ENCODE results near the gene CCS. TPM values are rescaled to one million over a fixed set of nuclear protein-coding genes. Genes with fewer than 3 reads are reported as not detected.

The CCS gene
- total RNA-seq, 1 experiment from 2014 or later: 24.6 TPM

GRCh38 chr11:66628061-66628603 lies 35.1 kb downstream of the CCS start:
- H3K36me3 ChIP-seq (ENCODE audit: insufficient read depth, low read length): peaks cover 86% of the 10 kb centered on the region
- no peaks in the 10 kb centered on the region for H3K9me3 ChIP-seq (ENCODE audit: low read length)
- H4K20me1 ChIP-seq (ENCODE audit: insufficient read depth, low read depth, low read length): peaks cover 69% of the 10 kb centered on the region
- H3K27me3 ChIP-seq (ENCODE audit: low read length): no peaks in the 10 kb centered on the region
- no peak overlapping the region for H3K4me3 ChIP-seq (ENCODE audit: low read length)
- H3K9me2 ChIP-seq (replicated peaks; ENCODE audit: insufficient read depth, low read length): no peaks in the 10 kb centered on the region
- peaks cover 93% of the 10 kb centered on the region for H3K79me2 ChIP-seq (ENCODE audit: low read length)
- H2AFZ ChIP-seq (ENCODE audit: low read length): no peak overlapping the region
- H3K4me1 ChIP-seq (ENCODE audit: low read length): no peaks in the 10 kb centered on the region
- DNase-seq: no peak
- no peak overlapping the region for H3K4me2 ChIP-seq (ENCODE audit: low read depth, low read length, poor library complexity, severe bottlenecking)
- H3K27ac ChIP-seq (ENCODE audit: low read length): no peak overlapping the region
- no peak overlapping the region for H3K9ac ChIP-seq (ENCODE audit: low read length)

DNA sequence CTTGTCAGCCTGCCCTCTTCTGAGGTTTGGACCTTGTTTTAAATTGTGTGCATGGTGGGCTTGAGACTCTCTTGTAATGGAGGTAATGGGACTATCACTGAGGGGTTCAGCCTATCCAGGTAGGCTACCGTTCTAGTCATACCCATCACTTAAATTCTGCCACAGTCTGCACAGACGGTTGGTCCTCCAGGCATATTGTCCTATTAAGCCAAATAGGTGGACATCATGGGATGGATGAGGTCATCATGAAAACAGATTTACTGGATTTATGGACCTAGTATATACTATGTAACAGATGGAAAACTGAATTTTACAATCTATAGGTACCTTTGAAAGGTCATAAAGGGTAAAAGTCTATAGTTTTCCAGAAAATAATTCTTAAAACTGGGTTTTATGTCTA lies 36.4 kb downstream of the CCS start:
- Histone ChIP-seq H4K20me1 (ENCODE audit: insufficient read depth, low read depth, low read length) (peaks cover 56% of the 10 kb centered on the region), H3K9ac (ENCODE audit: low read length) (no peak overlapping the region), H3K27ac (ENCODE audit: low read length) (no peak overlapping the region)

DNA sequence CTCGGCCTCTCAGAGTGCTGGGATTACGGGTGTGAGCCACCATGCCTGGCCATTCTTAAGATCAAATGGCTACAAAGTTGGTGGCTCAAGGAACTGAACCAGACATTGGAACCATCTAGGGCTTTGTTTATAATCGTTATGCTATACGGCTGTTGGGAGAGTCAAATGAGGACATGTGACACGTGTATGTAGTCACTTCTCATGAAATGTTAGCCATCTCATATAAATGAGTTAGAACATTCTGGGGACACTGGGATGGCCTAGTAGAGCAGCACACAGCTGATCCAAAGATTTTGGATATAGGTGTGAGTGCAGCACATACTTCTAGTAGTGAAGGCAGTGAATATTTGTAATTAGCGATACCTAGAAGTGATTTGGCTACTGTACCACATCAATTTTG lies 38.9 kb downstream of the CCS start:
- DNase-seq: no peak
- peaks cover 33% of the 10 kb centered on the region for H4K20me1 ChIP-seq (ENCODE audit: insufficient read depth, low read depth, low read length)
- H3K4me3 ChIP-seq (ENCODE audit: low read length): no peak overlapping the region
- no peaks in the 10 kb centered on the region for H3K27me3 ChIP-seq (ENCODE audit: low read length)
- H3K36me3 ChIP-seq (ENCODE audit: insufficient read depth, low read length): peaks cover 63% of the 10 kb centered on the region
- H3K9me3 ChIP-seq (ENCODE audit: low read length): no peaks in the 10 kb centered on the region
- no peak overlapping the region for H3K27ac ChIP-seq (ENCODE audit: low read length)
- H2AFZ ChIP-seq (ENCODE audit: low read length): no peak overlapping the region
- H3K79me2 ChIP-seq (ENCODE audit: low read length): peaks cover 66% of the 10 kb centered on the region
- no peaks in the 10 kb centered on the region for H3K9me2 ChIP-seq (replicated peaks; ENCODE audit: insufficient read depth, low read length)
- no peaks in the 10 kb centered on the region for H3K4me1 ChIP-seq (ENCODE audit: low read length)
- no peak overlapping the region for H3K9ac ChIP-seq (ENCODE audit: low read length)
- H3K4me2 ChIP-seq (ENCODE audit: low read depth, low read length, poor library complexity, severe bottlenecking): no peak overlapping the region

More for the DNA sequence above, 36.4 kb downstream of the CCS start:
- Histone ChIP-seq H3K36me3 (ENCODE audit: insufficient read depth, low read length) (peaks cover 83% of the 10 kb centered on the region), H3K9me3 (ENCODE audit: low read length) (no peaks in the 10 kb centered on the region), H2AFZ (ENCODE audit: low read length) (no peak overlapping the region), H3K79me2 (ENCODE audit: low read length) (peaks cover 87% of the 10 kb centered on the region), H3K27me3 (ENCODE audit: low read length) (no peaks in the 10 kb centered on the region), H3K4me1 (ENCODE audit: low read length) (no peaks in the 10 kb centered on the region), H3K9me2 (replicated peaks; ENCODE audit: insufficient read depth, low read length) (no peaks in the 10 kb centered on the region), H3K4me3 (ENCODE audit: low read length) (no peak overlapping the region), H3K4me2 (ENCODE audit: low read depth, low read length, poor library complexity, severe bottlenecking) (no peak overlapping the region)
- DNase-seq: no peak

GRCh38 chr11:66632952-66633351 lies 40.0 kb downstream of the CCS start:
- H3K36me3 ChIP-seq (ENCODE audit: insufficient read depth, low read length): peaks cover 52% of the 10 kb centered on the region
- H3K9ac ChIP-seq (ENCODE audit: low read length): no peak overlapping the region
- H3K4me3 ChIP-seq (ENCODE audit: low read length): no peak overlapping the region
- H3K27ac ChIP-seq (ENCODE audit: low read length): no peak overlapping the region
- H3K9me2 ChIP-seq (replicated peaks; ENCODE audit: insufficient read depth, low read length): no peaks in the 10 kb centered on the region
- H3K27me3 ChIP-seq (ENCODE audit: low read length): no peaks in the 10 kb centered on the region
- no peaks in the 10 kb centered on the region for H3K9me3 ChIP-seq (ENCODE audit: low read length)
- H4K20me1 ChIP-seq (ENCODE audit: insufficient read depth, low read depth, low read length): peaks cover 22% of the 10 kb centered on the region
- no peak overlapping the region for H2AFZ ChIP-seq (ENCODE audit: low read length)
- no peak for DNase-seq
- peaks cover 8% of the 10 kb centered on the region for H3K4me1 ChIP-seq (ENCODE audit: low read length)
- peaks cover 57% of the 10 kb centered on the region for H3K79me2 ChIP-seq (ENCODE audit: low read length)
- no peak overlapping the region for H3K4me2 ChIP-seq (ENCODE audit: low read depth, low read length, poor library complexity, severe bottlenecking)

DNA sequence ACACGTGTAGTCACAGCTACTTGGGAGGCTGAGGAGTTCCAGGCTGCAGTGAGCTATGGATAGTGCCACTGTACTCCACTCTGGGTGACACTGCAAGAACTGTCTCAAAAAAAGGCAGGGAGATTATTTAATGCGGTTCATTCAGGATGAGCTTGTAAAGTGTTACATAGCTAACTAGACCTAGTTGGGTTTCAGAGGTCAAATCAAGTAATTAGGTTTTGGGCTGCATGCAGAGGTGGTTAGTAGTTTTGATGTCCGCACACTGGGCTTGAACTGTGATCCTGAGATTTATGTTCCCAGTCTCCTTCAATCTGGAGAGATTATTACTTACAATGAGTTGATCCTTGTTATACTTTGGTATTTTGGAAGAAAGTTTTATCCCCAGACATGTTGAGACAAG lies 43.4 kb downstream of the CCS start:
- Histone ChIP-seq H3K9me2 (replicated peaks; ENCODE audit: insufficient read depth, low read length) (no peaks in the 10 kb centered on the region), H3K4me1 (ENCODE audit: low read length) (peaks cover 33% of the 10 kb centered on the region), H2AFZ (ENCODE audit: low read length) (no peak overlapping the region), H3K9me3 (ENCODE audit: low read length) (no peaks in the 10 kb centered on the region), H3K27ac (ENCODE audit: low read length) (no peak overlapping the region), H3K9ac (ENCODE audit: low read length) (no peak overlapping the region), H3K27me3 (ENCODE audit: low read length) (no peaks in the 10 kb centered on the region), H3K79me2 (ENCODE audit: low read length) (peaks cover 55% of the 10 kb centered on the region), H4K20me1 (ENCODE audit: insufficient read depth, low read depth, low read length) (peaks cover 23% of the 10 kb centered on the region), H3K4me3 (ENCODE audit: low read length) (no peak overlapping the region), H3K4me2 (ENCODE audit: low read depth, low read length, poor library complexity, severe bottlenecking) (no peak overlapping the region), H3K36me3 (ENCODE audit: insufficient read depth, low read length) (peaks cover 53% of the 10 kb centered on the region)
- DNase-seq: no peak

DNA sequence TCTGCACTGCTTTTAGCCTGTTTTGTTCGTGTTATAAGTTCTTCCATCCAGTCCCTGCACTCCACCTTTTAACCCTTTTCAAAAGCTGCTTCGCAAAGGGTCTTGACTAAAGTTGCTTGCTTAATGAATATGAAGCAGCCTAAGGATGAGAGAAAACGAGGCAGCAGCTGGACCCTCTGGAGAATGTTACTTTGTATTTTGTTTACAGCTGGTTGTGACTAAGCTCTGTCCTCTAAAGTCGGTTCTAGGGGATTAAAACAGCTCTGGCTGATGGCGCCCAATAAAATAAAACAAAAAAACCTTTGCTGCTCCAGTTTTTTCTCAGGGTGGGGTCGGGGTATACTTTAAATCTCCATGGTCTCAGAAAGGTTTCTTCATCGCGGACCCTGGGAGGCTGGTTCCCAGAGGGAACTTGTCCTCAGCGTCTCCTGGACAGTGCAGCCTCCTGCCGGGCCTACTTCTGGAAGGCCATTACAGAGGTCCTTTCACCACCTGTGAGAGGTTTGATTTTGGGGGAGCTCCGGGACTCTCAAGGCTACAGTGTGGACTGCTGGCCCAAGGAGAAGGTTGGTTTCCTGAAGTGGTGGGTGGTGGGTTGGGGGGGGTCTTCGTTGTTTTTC lies 44.7 kb downstream of the CCS start:
- DNase-seq: no peak
- Histone ChIP-seq H3K79me2 (ENCODE audit: low read length) (peaks cover 58% of the 10 kb centered on the region), H4K20me1 (ENCODE audit: insufficient read depth, low read depth, low read length) (peaks cover 36% of the 10 kb centered on the region), H3K4me1 (ENCODE audit: low read length) (peaks cover 46% of the 10 kb centered on the region), H3K4me3 (ENCODE audit: low read length) (peak overlapping the region; percentile 54; the same call in 1 of the 2 replicates), H3K36me3 (ENCODE audit: insufficient read depth, low read length) (peaks cover 57% of the 10 kb centered on the region), H2AFZ (ENCODE audit: low read length) (no peak overlapping the region), H3K4me2 (ENCODE audit: low read depth, low read length, poor library complexity, severe bottlenecking) (peak overlapping the region; percentile 69), H3K9me3 (ENCODE audit: low read length) (no peaks in the 10 kb centered on the region), H3K27ac (ENCODE audit: low read length) (peak overlapping the region; percentile 63), H3K9me2 (replicated peaks; ENCODE audit: insufficient read depth, low read length) (no peaks in the 10 kb centered on the region), H3K27me3 (ENCODE audit: low read length) (no peaks in the 10 kb centered on the region), H3K9ac (ENCODE audit: low read length) (peak overlapping the region; percentile 68)

- Histone ChIP-seq H3K79me2 (ENCODE audit: low read length) (peaks cover 61% of the 10 kb centered on the region), H3K4me2 (ENCODE audit: low read depth, low read length, poor library complexity, severe bottlenecking) (peak within 1 kb of the TSS; percentile 99), H3K36me3 (ENCODE audit: insufficient read depth, low read length) (peaks cover 57% of the 10 kb centered on the region), H3K9me3 (ENCODE audit: low read length) (no peaks in the 10 kb centered on the region), H2AFZ (ENCODE audit: low read length) (no peak within 1 kb of the TSS), H3K4me1 (ENCODE audit: low read length) (peaks cover 53% of the 10 kb centered on the region), H3K27ac (ENCODE audit: low read length) (peak within 1 kb of the TSS; percentile 88), H3K9me2 (replicated peaks; ENCODE audit: insufficient read depth, low read length) (no peaks in the 10 kb centered on the region), H3K4me3 (ENCODE audit: low read length) (peak within 1 kb of the TSS; percentile 99), H3K27me3 (ENCODE audit: low read length) (no peaks in the 10 kb centered on the region), H3K9ac (ENCODE audit: low read length) (peak within 1 kb of the TSS; percentile 97), H4K20me1 (ENCODE audit: insufficient read depth, low read depth, low read length) (peaks cover 44% of the 10 kb centered on the region)
- DNase-seq: peak; percentile 100
These were observed 45.4 kb downstream of the CCS start, which contains the start of gene RBM4 for GRCh38 chr11:66638177-66639065. Gene RBM4, plus strand, starts transcription at chr11:66638703. Its CDS starts 1,009 bp downstream, at chr11:66639712.

Measured in Karpas-422 (cell line).